ENCODE results near the gene INAVA. TPM values are rescaled to one million over a fixed set of nuclear protein-coding genes. Genes with fewer than 3 reads are reported as not detected.
"Not testable (repeated sequence)": the region's sequence is repeated elsewhere in the genome, so short reads cannot be mapped to it uniquely, and the experiment has no call there.

INAVA gene
- polyA plus RNA-seq, 1 experiment, result 0.16 TPM

GRCh38 chr1:200959411-200959921, 64.8 kb downstream of the INAVA start:
- no peak for TF ChIP-seq CTCF (IDR thresholded peaks at IDR 0.05; ENCODE audit: low read depth, low read length)
- CTCF ChIA-PET, result interaction anchor here (1.3 kb wide), 1 partner anchor 155 kb away, joined by 3 read pairs; no protein-coding TSS in a partner anchor

GRCh38 chr1:200960236-200960947, 65.7 kb downstream of the INAVA start:
- no peak for DNase-seq (ENCODE audit: low read depth, low spot score)
- Histone ChIP-seq H3K4me3 (ENCODE audit: low read depth, low read length) (no peak overlapping the region), H3K9me3 (ENCODE audit: control insufficient read depth, insufficient read depth, low read length) (no peaks in the 10 kb centered on the region), H3K27me3 (ENCODE audit: control insufficient read depth, insufficient read depth, low read length) (peaks cover 33% of the 10 kb centered on the region), H3K27ac (ENCODE audit: low read depth, low read length) (no peak overlapping the region)
- no peak for TF ChIP-seq CTCF (IDR thresholded peaks at IDR 0.05; ENCODE audit: low read depth, low read length)
- POLR2A ChIA-PET, result no interaction called here
- CTCF ChIA-PET, result interaction anchor here (1.0 to 1.3 kb wide), 2 partner anchors 12 to 154 kb away, joined by 3 read pairs; no protein-coding TSS in a partner anchor

More at GRCh38 chr1:200959411-200959921, 64.8 kb downstream of the INAVA start:
- Histone ChIP-seq H3K4me3 (ENCODE audit: low read depth, low read length) (no peak overlapping the region), H3K9me3 (ENCODE audit: control insufficient read depth, insufficient read depth, low read length) (no peaks in the 10 kb centered on the region), H3K27ac (ENCODE audit: low read depth, low read length) (no peak overlapping the region), H3K27me3 (ENCODE audit: control insufficient read depth, insufficient read depth, low read length) (peaks cover 25% of the 10 kb centered on the region)
- POLR2A ChIA-PET, result no interaction called here
- DNase-seq (ENCODE audit: low read depth, low spot score), result no peak

- peaks cover 33% of the 10 kb centered on the region for H3K27me3 ChIP-seq (ENCODE audit: control insufficient read depth, insufficient read depth, low read length)
- H3K4me3 ChIP-seq (ENCODE audit: low read depth, low read length), result no peak overlapping the region
- POLR2A ChIA-PET, result no interaction called here
- DNase-seq (ENCODE audit: low read depth, low spot score), result no peak
- CTCF ChIA-PET, result interaction anchor here (1.0 to 1.3 kb wide), 2 partner anchors 11 to 154 kb away, joined by 3 read pairs; no protein-coding TSS in a partner anchor
- H3K9me3 ChIP-seq (ENCODE audit: control insufficient read depth, insufficient read depth, low read length), result no peaks in the 10 kb centered on the region
- no peak overlapping the region for H3K27ac ChIP-seq (ENCODE audit: low read depth, low read length)
- no peak for TF ChIP-seq CTCF (IDR thresholded peaks at IDR 0.05; ENCODE audit: low read depth, low read length)
Observed at GRCh38 chr1:200960948-200961340, 66.2 kb downstream of the INAVA start.

GRCh38 chr1:200962151-200962550, 67.5 kb downstream of the INAVA start:
- DNase-seq (ENCODE audit: low read depth, low spot score); H3K9me3 ChIP-seq (ENCODE audit: control insufficient read depth, insufficient read depth, low read length); H3K27ac ChIP-seq (ENCODE audit: low read depth, low read length); POLR2A ChIA-PET; H3K4me3 ChIP-seq (ENCODE audit: low read depth, low read length): not testable (repeated sequence)
- H3K27me3 ChIP-seq (ENCODE audit: control insufficient read depth, insufficient read depth, low read length), result peaks cover 33% of the 10 kb centered on the region
- CTCF ChIA-PET, result interaction anchor here (1.3 kb wide), 1 partner anchor 10 kb away, joined by 7 read pairs; no protein-coding TSS in a partner anchor

GRCh38 chr1:200962631-200963030, 67.9 kb downstream of the INAVA start:
- POLR2A ChIA-PET, result no interaction called here
- TF ChIP-seq CTCF (IDR thresholded peaks at IDR 0.05; ENCODE audit: low read depth, low read length), result no peak
- CTCF ChIA-PET, result interaction anchor here (1.3 kb wide), 1 partner anchor 10 kb away, joined by 7 read pairs; no protein-coding TSS in a partner anchor
- H3K9me3 ChIP-seq (ENCODE audit: control insufficient read depth, insufficient read depth, low read length), result no peaks in the 10 kb centered on the region
- H3K4me3 ChIP-seq (ENCODE audit: low read depth, low read length), result no peak overlapping the region
- no peak overlapping the region for H3K27ac ChIP-seq (ENCODE audit: low read depth, low read length)
- no peak for DNase-seq (ENCODE audit: low read depth, low spot score)
- peaks cover 34% of the 10 kb centered on the region for H3K27me3 ChIP-seq (ENCODE audit: control insufficient read depth, insufficient read depth, low read length)
